Measurements from ENCODE around the gene LEPROT.

DNA sequence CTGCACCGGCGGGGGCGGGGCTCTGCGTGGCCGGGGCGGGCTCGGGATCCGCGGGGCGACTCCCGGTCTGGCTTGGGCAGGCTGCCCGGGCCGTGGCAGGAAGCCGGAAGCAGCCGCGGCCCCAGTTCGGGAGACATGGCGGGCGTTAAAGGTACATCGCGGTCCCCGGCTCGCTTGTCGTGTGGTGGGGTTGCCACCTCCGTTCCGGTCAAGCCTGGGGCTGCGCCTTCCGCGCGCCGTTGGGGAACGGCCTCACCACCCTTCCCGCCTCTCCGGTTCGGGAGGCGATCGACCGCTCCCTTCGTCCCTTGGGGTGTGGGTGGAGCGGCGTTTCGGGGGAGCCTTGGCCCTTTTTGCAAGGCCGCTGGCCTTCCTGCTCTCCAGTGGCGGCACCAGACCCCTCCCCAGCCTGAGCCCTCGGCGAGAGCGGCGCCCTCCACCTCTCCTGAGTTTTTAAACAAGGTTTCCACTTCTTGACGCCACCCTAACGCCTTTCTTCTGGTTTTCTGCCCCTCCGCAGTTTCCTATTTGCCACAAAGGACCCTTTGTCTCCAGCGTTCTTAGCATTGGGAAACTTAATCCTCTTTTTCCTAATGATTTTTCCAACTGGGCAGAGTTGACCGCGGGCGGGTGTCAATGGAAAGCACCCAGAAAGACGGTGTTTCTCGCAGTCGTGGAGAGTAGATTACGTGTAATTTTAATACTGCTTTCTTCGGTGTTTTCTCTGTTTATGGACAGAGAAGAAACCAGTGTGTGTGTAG lies at the start of gene LEPROT, which contains the start of gene LEPR:
- TF ChIP-seq TAF1 (IDR thresholded peaks at IDR 0.05; ENCODE audit: borderline replicate concordance, insufficient read depth, low read length) (peak; percentile 75), SIN3A (IDR thresholded peaks at IDR 0.05; ENCODE audit: borderline replicate concordance, insufficient read depth, low read length) (no peak), POLR2AphosphoS5 (IDR thresholded peaks at IDR 0.05; ENCODE audit: low read depth, low read length) (no peak; the same call in 1 of the 2 replicates), FOXP2 (optimal IDR thresholded peaks at IDR 0.05; ENCODE audit: borderline replicate concordance, extremely low read depth, extremely low read length, insufficient read depth) (no peak)
- TF ChIP-seq, protein P1, sequence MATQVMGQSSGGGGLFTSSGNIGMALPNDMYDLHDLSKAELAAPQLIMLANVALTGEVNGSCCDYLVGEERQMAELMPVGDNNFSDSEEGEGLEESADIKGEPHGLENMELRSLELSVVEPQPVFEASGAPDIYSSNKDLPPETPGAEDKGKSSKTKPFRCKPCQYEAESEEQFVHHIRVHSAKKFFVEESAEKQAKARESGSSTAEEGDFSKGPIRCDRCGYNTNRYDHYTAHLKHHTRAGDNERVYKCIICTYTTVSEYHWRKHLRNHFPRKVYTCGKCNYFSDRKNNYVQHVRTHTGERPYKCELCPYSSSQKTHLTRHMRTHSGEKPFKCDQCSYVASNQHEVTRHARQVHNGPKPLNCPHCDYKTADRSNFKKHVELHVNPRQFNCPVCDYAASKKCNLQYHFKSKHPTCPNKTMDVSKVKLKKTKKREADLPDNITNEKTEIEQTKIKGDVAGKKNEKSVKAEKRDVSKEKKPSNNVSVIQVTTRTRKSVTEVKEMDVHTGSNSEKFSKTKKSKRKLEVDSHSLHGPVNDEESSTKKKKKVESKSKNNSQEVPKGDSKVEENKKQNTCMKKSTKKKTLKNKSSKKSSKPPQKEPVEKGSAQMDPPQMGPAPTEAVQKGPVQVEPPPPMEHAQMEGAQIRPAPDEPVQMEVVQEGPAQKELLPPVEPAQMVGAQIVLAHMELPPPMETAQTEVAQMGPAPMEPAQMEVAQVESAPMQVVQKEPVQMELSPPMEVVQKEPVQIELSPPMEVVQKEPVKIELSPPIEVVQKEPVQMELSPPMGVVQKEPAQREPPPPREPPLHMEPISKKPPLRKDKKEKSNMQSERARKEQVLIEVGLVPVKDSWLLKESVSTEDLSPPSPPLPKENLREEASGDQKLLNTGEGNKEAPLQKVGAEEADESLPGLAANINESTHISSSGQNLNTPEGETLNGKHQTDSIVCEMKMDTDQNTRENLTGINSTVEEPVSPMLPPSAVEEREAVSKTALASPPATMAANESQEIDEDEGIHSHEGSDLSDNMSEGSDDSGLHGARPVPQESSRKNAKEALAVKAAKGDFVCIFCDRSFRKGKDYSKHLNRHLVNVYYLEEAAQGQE (IDR thresholded peaks at IDR 0.05; ENCODE audit: insufficient read depth in 1 of 2, low read depth in 2 of 2, low read length in 2 of 2): no peak

All from PFSK-1 (cell line).